ENCODE data around the gene ENTPD8. TPM values are rescaled to one million over a fixed set of nuclear protein-coding genes. Genes with fewer than 3 reads are reported as not detected.

ENTPD8 gene
- total and polyA plus RNA-seq, 2 donors (not counting 3 experiments of a cell fraction or from before 2014, with no cell fraction given), result 0.44 to 0.51 TPM

DNA sequence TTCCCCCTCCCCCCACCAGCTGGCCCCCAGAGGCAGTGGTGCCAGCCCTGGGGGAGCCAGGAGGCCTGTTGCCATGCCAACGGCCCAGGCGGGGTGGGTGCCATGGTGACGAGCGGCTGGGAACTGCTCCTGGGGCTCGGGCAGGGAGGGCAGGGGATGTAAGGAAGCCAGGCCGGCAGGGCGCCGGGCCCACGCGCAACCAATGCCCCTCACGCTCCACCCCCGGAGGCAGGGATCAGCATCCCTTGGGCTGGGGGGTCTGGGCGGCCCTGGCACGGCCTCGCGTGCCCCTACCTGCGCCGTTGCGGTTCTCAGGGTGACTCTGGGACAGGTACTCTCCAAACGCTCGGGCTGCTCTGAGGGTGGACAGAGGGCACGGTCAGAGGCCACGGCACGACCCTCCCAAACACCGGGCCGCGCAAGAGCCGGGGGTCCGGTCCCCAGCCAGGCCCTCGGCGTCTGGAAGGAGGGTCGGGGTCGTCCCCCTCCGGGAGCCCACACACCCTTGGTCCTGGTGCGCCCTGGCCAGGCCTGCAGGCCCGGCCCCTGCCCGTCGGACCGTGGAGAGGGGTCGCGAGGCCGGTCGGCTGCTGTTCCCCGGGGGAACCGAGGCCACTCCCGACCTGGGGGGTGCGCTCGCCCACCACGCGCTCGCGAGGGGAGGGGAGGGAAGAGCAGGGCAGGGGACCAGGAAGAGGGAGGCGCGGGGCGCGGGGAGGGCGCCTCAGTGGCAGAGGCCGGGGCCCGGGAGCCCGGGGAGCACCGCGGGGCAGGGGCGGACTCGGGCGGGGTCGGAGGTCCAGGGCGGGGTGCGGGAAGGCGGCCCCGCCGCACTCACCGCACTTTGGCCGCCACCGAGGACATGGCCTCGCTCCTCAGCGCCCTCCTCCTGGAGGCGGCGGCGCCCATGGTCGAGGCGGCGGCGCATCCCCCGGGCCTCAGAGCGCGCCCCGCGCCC is 17.3 kb upstream of the ENTPD8 start:
- no peaks in the 10 kb centered on the region for H3K9me3 ChIP-seq (replicated peaks; ENCODE audit: control insufficient read depth, insufficient read depth, low read length)
- H3K27ac ChIP-seq (ENCODE audit: insufficient read depth, low read depth, low read length), result peak overlapping the region; percentile 53
- H2AFZ ChIP-seq (ENCODE audit: low read depth, low read length), result peak overlapping the region; percentile 24
- peak overlapping the region; percentile 51 to 60 (median 53) for H3K4me3 ChIP-seq (replicated peaks in 1 of 3; ENCODE audit: insufficient read depth in 1 of 3, low read depth in 1 of 3, low read length in 3 of 3)
- no peaks in the 10 kb centered on the region for H3K36me3 ChIP-seq (ENCODE audit: control insufficient read depth in 2 of 2, extremely low read depth in 1 of 2, insufficient read depth in 2 of 2, low read length in 2 of 2)
- BruUV-seq (replicated peaks), result TSS peak; percentile 11
- dilution Hi-C loops (cut with MboI; ENCODE audit: extremely low pct_ligation_motif_present, low sequenced_read_pairs), result no loop called here
- H3K79me2 ChIP-seq (ENCODE audit: control insufficient read depth, insufficient read depth, low read length), result peaks cover 9% of the 10 kb centered on the region
- FAIRE-seq, result no peak
- H4K20me1 ChIP-seq (replicated peaks; ENCODE audit: control insufficient read depth, extremely low read depth, insufficient read depth, low read length), result no peaks in the 10 kb centered on the region
- H3K9me1 ChIP-seq (replicated peaks; ENCODE audit: control insufficient read depth, extremely low read depth, insufficient read depth, low read length), result no peaks in the 10 kb centered on the region
- H3K4me1 ChIP-seq (ENCODE audit: control insufficient read depth, extremely low read depth, insufficient read depth, low read length), result peaks cover 11% of the 10 kb centered on the region
- DNase-seq (ENCODE audit: low read depth, low spot score), result no peak
- H3K27me3 ChIP-seq (ENCODE audit: control insufficient read depth in 2 of 2, insufficient read depth in 2 of 2, low read length in 2 of 2), result no peaks in the 10 kb centered on the region
- H3K4me2 ChIP-seq (ENCODE audit: insufficient read depth, low read length), result peak overlapping the region; percentile 37
- ChIA-PET POLR2A (no interaction called here), CTCF (interaction anchor here (1.0 to 1.3 kb wide), 4 partner anchors 36 to 172 kb away, joined by 3 to 5 read pairs (median 4); partner anchors contain the start of genes EXD3 and NOXA1)
- TF ChIP-seq JUN (IDR thresholded peaks at IDR 0.05; ENCODE audit: borderline replicate concordance, insufficient read depth, insufficient read length, low read depth), result no peak
- no peak for TF ChIP-seq POLR2AphosphoS5 (IDR thresholded peaks at IDR 0.05; ENCODE audit: insufficient read depth, low read depth, low read length)
- no peak for TF ChIP-seq MYC (IDR thresholded peaks at IDR 0.05; ENCODE audit: low read depth, low read length)
- TF ChIP-seq CTCF (IDR thresholded peaks at IDR 0.05; ENCODE audit: extremely low read depth in 1 of 2, insufficient read depth in 1 of 2, low read depth in 1 of 2, low read length in 2 of 2), result no peak
- TF ChIP-seq MAX (IDR thresholded peaks at IDR 0.05; ENCODE audit: insufficient read depth, insufficient read length), result no peak
- no peak for TF ChIP-seq GATA2 (IDR thresholded peaks at IDR 0.05; ENCODE audit: insufficient read depth, insufficient read length, low read depth, low read length)
- TF ChIP-seq EZH2 (IDR thresholded peaks at IDR 0.05; ENCODE audit: borderline replicate concordance, low read depth, low read length, severe bottlenecking), result no peak
- no peak for TF ChIP-seq FOS (IDR thresholded peaks at IDR 0.05; ENCODE audit: borderline replicate concordance, insufficient read depth, low read length)
- TF ChIP-seq POLR2A (IDR thresholded peaks at IDR 0.05; ENCODE audit: low read depth, low read length), result no peak
- H3K9ac ChIP-seq (replicated peaks; ENCODE audit: extremely low read depth, insufficient read depth, low read length), result peak overlapping the region; percentile 75
- intact Hi-C loops (cut with micrococcal nuclease), result no loop called here

Measured in endothelial cell of umbilical vein (primary cell).